Measurements from ENCODE around the gene PLB1. TPM values are rescaled to one million over a fixed set of nuclear protein-coding genes. Genes with fewer than 3 reads are reported as not detected.

Gene PLB1
- total and polyA plus RNA-seq, 9 of the 15 experiments (the other 6 are each of a cell fraction or from before 2014, with no cell fraction given), result 0.01 to 0.09 (median 0.07) TPM; not detected in 2

- WGBS (ENCODE audit: insufficient coverage, low coverage, missing lambda C conversion rate), result 0% methylated on average over 6 of the region's 6 CpGs
- Histone ChIP-seq H3K9me3 (replicated peaks; ENCODE audit: control insufficient read depth, insufficient read depth, low read depth, low read length) (no peaks in the 10 kb centered on the region), H3K36me3 (ENCODE audit: control insufficient read depth, insufficient read depth, low read length) (no peaks in the 10 kb centered on the region), H3K9me1 (ENCODE audit: control insufficient read depth, insufficient read depth, low read length) (peaks cover 2% of the 10 kb centered on the region), H2AFZ (ENCODE audit: low read depth, low read length) (no peak overlapping the region), H3K4me3 (no peak overlapping the region), H3K27ac (ENCODE audit: extremely low read depth, low read depth, low read length) (no peak overlapping the region), H3K27me3 (ENCODE audit: control insufficient read depth in 2 of 2, insufficient read depth in 2 of 2, low read length in 2 of 2) (peaks cover 14 to 50% of the 10 kb centered on the region in 2 experiments; a peak in 4 of 5 replicates), H3K4me2 (ENCODE audit: insufficient read depth, low read length) (no peak overlapping the region), H3K4me1 (replicated peaks in 1 of 2; ENCODE audit: control insufficient read depth in 2 of 2, insufficient read depth in 2 of 2, low read length in 2 of 2) (no peaks in the 10 kb centered on the region), H3K9ac (ENCODE audit: insufficient read depth in 1 of 2, low read depth in 2 of 2, low read length in 2 of 2) (no peak overlapping the region), H4K20me1 (replicated peaks; ENCODE audit: control insufficient read depth, insufficient read depth, low read length) (no peaks in the 10 kb centered on the region), H3K79me2 (ENCODE audit: control insufficient read depth, insufficient read depth, low read length) (no peaks in the 10 kb centered on the region)
- in situ Hi-C loops (cut with MboI), result no loop called here
- no peak for TF ChIP-seq ZNF280B (CRISPR knock-in tag; IDR thresholded peaks at IDR 0.05)
- TF ChIP-seq JUN (IDR thresholded peaks at IDR 0.05; ENCODE audit: borderline replicate concordance, low read depth, low read length), result no peak
- TF ChIP-seq JUN (CRISPR knock-in tag; IDR thresholded peaks at IDR 0.05; ENCODE audit: borderline replicate concordance), result no peak
- no peak for TF ChIP-seq ZNF282 (CRISPR knock-in tag; IDR thresholded peaks at IDR 0.05)
- no peak for TF ChIP-seq NFXL1 (CRISPR knock-in tag; IDR thresholded peaks at IDR 0.05)
- TF ChIP-seq ZNF75A (CRISPR knock-in tag; IDR thresholded peaks at IDR 0.05), result no peak
- no peak for TF ChIP-seq CEBPB (tag; IDR thresholded peaks at IDR 0.05)
- TF ChIP-seq TCF7 (IDR thresholded peaks at IDR 0.05; ENCODE audit: borderline replicate concordance), result no peak
- TF ChIP-seq POU5F1 (IDR thresholded peaks at IDR 0.05; ENCODE audit: borderline replicate concordance, low read depth, low read length, partially characterized antibody), result no peak
- TF ChIP-seq ZNF449 (CRISPR knock-in tag; IDR thresholded peaks at IDR 0.05), result no peak
- CTCF ChIA-PET (ENCODE audit: low intra/inter-chr PET ratio), result no interaction called here
- no peak for FAIRE-seq
- POLR2A ChIA-PET, result interaction anchor here (0.9 kb wide), 1 partner anchor 764 kb away, joined by 3 read pairs; no protein-coding TSS in a partner anchor
- DNase-seq (ENCODE audit: extremely low read depth in 1 of 4, low spot score in 3 of 4), result no peak
- ATAC-seq, result no peak
- intact Hi-C loops (cut with micrococcal nuclease), result no loop called here
- no TSS peak for BruUV-seq (replicated peaks)
Measured at GRCh38 chr2:28493636-28494035, 2.2 kb upstream of the PLB1 start.

Data from K562 (cell line).